Measurements from ENCODE around the gene FAM163B.

FAM163B gene

GRCh38 chr9:133609311-133610098 is at the start of gene FAM163B:
TSS of gene FAM163B (minus strand) at chr9:133609389. CDS start at chr9:133580223, 29,166 bp downstream.
- peak; percentile 54 for DNase-seq (ENCODE audit: low read depth)
- no peak within 1 kb of the TSS for H3K4me3 ChIP-seq (replicated peaks; ENCODE audit: low read depth, low read length)
- TF ChIP-seq CTCF (IDR thresholded peaks at IDR 0.05; ENCODE audit: low read length, missing control alignments), result no peak

GRCh38 chr9:133657120-133657661 is 48.0 kb upstream of the FAM163B start:
- no peak overlapping the region for H3K4me3 ChIP-seq (replicated peaks; ENCODE audit: low read depth, low read length)
- peak; percentile 12 for DNase-seq (ENCODE audit: low read depth)
- no peak for TF ChIP-seq CTCF (IDR thresholded peaks at IDR 0.05; ENCODE audit: low read length, missing control alignments)

- TF ChIP-seq CTCF (IDR thresholded peaks at IDR 0.05; ENCODE audit: low read length, missing control alignments), result no peak
- no peak for DNase-seq (ENCODE audit: low read depth)
- no peak overlapping the region for H3K4me3 ChIP-seq (replicated peaks; ENCODE audit: low read depth, low read length)
These were observed 47.3 kb upstream of the FAM163B start for GRCh38 chr9:133656211-133657119.

GRCh38 chr9:133655701-133656100 is 46.5 kb upstream of the FAM163B start:
- no peak for TF ChIP-seq CTCF (IDR thresholded peaks at IDR 0.05; ENCODE audit: low read length, missing control alignments)
- no peak for DNase-seq (ENCODE audit: low read depth)
- no peak overlapping the region for H3K4me3 ChIP-seq (replicated peaks; ENCODE audit: low read depth, low read length)

GRCh38 chr9:133654736-133655657 is 45.8 kb upstream of the FAM163B start:
- no peak for TF ChIP-seq CTCF (IDR thresholded peaks at IDR 0.05; ENCODE audit: low read length, missing control alignments)
- DNase-seq (ENCODE audit: low read depth), result no peak

GRCh38 chr9:133653638-133654037 is 44.4 kb upstream of the FAM163B start:
- no peak for TF ChIP-seq CTCF (IDR thresholded peaks at IDR 0.05; ENCODE audit: low read length, missing control alignments)
- no peak overlapping the region for H3K4me3 ChIP-seq (replicated peaks; ENCODE audit: low read depth, low read length)
- DNase-seq (ENCODE audit: low read depth), result no peak

More at GRCh38 chr9:133654736-133655657, 45.8 kb upstream of the FAM163B start:
- H3K4me3 ChIP-seq (replicated peaks; ENCODE audit: low read depth, low read length), result no peak overlapping the region

Data from fibroblast of pulmonary artery (primary cell).